ENCODE measurements around the gene LRRC40.
"Not testable (repeated sequence)": the region's sequence is repeated elsewhere in the genome, so short reads cannot be mapped to it uniquely, and the experiment has no call there.

The LRRC40 gene

DNA sequence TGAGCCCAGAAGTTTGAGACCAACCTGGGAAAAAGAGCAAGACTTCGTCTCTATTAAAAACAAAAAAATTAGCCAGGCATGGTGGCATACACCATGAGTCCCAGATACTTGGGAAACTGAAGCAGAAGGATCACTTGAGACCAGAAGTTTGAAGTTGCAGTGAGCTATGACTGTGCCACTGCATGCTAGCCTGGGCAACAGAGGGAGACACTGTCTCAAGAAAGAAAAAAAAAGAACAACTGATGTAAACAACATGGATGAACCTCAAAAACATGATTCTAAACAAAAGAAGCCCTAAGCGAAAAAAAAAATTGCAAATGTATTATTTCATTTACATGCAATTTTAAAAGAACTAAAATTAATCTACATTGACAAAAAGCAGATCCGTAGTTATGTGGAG is 9.0 kb downstream of the LRRC40 start:
- Histone ChIP-seq H3K79me2 (ENCODE audit: low read length) (peaks cover 77% of the 10 kb centered on the region), H3K27me3 (ENCODE audit: low read depth, low read length) (no peaks in the 10 kb centered on the region), H3K36me3 (replicated peaks; ENCODE audit: low read depth, low read length) (no peaks in the 10 kb centered on the region), H4K20me1 (ENCODE audit: insufficient read depth, low read length) (peaks cover 4% of the 10 kb centered on the region), H3K27ac (ENCODE audit: low read length) (no peak overlapping the region), H3K4me1 (ENCODE audit: low read length) (peaks cover 11% of the 10 kb centered on the region), H3K9me3 (ENCODE audit: insufficient read depth, low read length) (no peaks in the 10 kb centered on the region), H3K4me2 (ENCODE audit: low read length) (no peak overlapping the region), H2AFZ (ENCODE audit: low read depth, low read length) (no peak overlapping the region), H3K4me3 (ENCODE audit: low read length) (no peak overlapping the region), H3K9ac (ENCODE audit: low read length) (no peak overlapping the region)
- TF ChIP-seq, protein P1, sequence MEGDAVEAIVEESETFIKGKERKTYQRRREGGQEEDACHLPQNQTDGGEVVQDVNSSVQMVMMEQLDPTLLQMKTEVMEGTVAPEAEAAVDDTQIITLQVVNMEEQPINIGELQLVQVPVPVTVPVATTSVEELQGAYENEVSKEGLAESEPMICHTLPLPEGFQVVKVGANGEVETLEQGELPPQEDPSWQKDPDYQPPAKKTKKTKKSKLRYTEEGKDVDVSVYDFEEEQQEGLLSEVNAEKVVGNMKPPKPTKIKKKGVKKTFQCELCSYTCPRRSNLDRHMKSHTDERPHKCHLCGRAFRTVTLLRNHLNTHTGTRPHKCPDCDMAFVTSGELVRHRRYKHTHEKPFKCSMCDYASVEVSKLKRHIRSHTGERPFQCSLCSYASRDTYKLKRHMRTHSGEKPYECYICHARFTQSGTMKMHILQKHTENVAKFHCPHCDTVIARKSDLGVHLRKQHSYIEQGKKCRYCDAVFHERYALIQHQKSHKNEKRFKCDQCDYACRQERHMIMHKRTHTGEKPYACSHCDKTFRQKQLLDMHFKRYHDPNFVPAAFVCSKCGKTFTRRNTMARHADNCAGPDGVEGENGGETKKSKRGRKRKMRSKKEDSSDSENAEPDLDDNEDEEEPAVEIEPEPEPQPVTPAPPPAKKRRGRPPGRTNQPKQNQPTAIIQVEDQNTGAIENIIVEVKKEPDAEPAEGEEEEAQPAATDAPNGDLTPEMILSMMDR (IDR thresholded peaks at IDR 0.05; ENCODE audit: low read depth, low read length), result no peak
- no peak for TF ChIP-seq EZH2phosphoT487 (IDR thresholded peaks at IDR 0.05; ENCODE audit: low read depth)

DNA sequence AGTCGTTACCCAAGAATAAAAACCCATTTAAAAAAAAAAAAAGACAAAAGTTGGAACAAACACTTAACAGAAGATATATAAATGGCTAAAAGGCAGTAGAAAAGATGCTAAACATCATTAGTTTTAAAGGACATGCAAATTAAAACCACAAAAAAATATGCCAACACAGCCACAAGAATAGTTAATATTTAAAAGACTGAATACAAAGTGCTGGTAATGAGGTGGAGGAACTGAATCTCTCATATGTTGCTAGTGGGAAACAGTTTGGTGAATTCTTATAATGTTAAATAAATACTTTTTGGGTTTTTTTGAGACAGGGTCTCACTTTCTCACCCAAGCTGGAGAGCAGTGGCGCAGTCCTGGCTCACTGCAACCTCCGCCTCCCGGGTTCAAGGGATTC is 10.0 kb downstream of the LRRC40 start:
- Histone ChIP-seq H3K4me2 (ENCODE audit: low read length) (peak overlapping the region; percentile 39), H2AFZ (ENCODE audit: low read depth, low read length) (no peak overlapping the region), H3K36me3 (replicated peaks; ENCODE audit: low read depth, low read length) (no peaks in the 10 kb centered on the region), H3K4me3 (ENCODE audit: low read length) (peak overlapping the region; percentile 13; the same call in 1 of the 2 replicates), H4K20me1 (ENCODE audit: insufficient read depth, low read length) (peaks cover 4% of the 10 kb centered on the region), H3K79me2 (ENCODE audit: low read length) (peaks cover 68% of the 10 kb centered on the region), H3K9ac (ENCODE audit: low read length) (no peak overlapping the region), H3K4me1 (ENCODE audit: low read length) (peaks cover 11% of the 10 kb centered on the region), H3K27ac (ENCODE audit: low read length) (no peak overlapping the region), H3K9me3 (ENCODE audit: insufficient read depth, low read length) (no peaks in the 10 kb centered on the region), H3K27me3 (ENCODE audit: low read depth, low read length) (no peaks in the 10 kb centered on the region)
- TF ChIP-seq EZH2phosphoT487 (IDR thresholded peaks at IDR 0.05; ENCODE audit: low read depth), result no peak
- TF ChIP-seq, protein P1 (IDR thresholded peaks at IDR 0.05; ENCODE audit: low read depth, low read length), result no peak

DNA sequence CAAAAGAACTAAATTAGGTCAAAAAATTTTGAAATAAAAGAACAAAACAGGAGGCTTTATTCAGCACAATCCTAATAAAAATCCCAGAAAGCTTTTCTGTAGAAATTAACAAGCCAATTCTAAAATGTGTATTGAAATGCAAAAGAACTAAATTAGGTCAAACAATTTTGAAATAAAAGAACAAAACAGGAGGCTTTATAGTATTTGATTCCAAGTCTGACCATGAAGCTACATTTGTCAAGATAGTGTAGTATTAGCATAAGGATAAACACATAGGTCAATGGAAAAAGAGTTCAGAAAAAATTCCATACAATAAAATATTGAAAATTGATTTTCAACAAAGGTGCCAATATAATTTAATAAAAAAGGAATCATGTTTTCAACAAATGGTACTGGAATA is 10.8 kb downstream of the LRRC40 start:
- Histone ChIP-seq H3K27me3 (ENCODE audit: low read depth, low read length) (no peaks in the 10 kb centered on the region), H3K36me3 (replicated peaks; ENCODE audit: low read depth, low read length) (no peaks in the 10 kb centered on the region), H3K4me3 (ENCODE audit: low read length) (no peak overlapping the region), H4K20me1 (ENCODE audit: insufficient read depth, low read length) (peaks cover 8% of the 10 kb centered on the region), H2AFZ (ENCODE audit: low read depth, low read length) (no peak overlapping the region), H3K9ac (ENCODE audit: low read length) (no peak overlapping the region), H3K9me3 (ENCODE audit: insufficient read depth, low read length) (no peaks in the 10 kb centered on the region), H3K79me2 (ENCODE audit: low read length) (peaks cover 68% of the 10 kb centered on the region), H3K4me2 (ENCODE audit: low read length) (no peak overlapping the region), H3K4me1 (ENCODE audit: low read length) (peaks cover 11% of the 10 kb centered on the region), H3K27ac (ENCODE audit: low read length) (no peak overlapping the region)
- TF ChIP-seq, protein P1 (IDR thresholded peaks at IDR 0.05; ENCODE audit: low read depth, low read length), result no peak
- TF ChIP-seq EZH2phosphoT487 (IDR thresholded peaks at IDR 0.05; ENCODE audit: low read depth), result no peak

DNA sequence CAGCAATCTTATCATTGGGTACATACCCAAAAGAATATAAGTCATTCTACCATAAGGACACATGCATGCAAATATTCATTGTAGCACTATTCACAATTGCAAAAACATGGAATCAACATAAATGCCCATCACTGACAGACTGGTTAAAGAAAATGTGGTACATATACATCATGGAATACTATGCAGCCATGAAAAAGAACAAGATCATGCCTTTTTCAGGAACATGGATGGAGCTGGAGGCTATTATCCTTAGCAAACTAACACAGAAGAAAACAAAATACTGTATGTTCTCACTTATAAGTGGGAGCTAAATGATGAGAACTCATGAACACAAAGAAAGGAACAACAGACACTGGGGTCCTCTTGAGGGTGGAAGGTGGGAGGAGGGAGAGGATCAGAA is 12.9 kb downstream of the LRRC40 start:
- H3K36me3 ChIP-seq (replicated peaks; ENCODE audit: low read depth, low read length); H4K20me1 ChIP-seq (ENCODE audit: insufficient read depth, low read length); H3K4me3 ChIP-seq (ENCODE audit: low read length); H2AFZ ChIP-seq (ENCODE audit: low read depth, low read length); H3K27me3 ChIP-seq (ENCODE audit: low read depth, low read length); H3K4me2 ChIP-seq (ENCODE audit: low read length); H3K9me3 ChIP-seq (ENCODE audit: insufficient read depth, low read length); H3K27ac ChIP-seq (ENCODE audit: low read length); H3K9ac ChIP-seq (ENCODE audit: low read length): not testable (repeated sequence)
- peaks cover 55% of the 10 kb centered on the region for H3K79me2 ChIP-seq (ENCODE audit: low read length)
- H3K4me1 ChIP-seq (ENCODE audit: low read length), result peaks cover 11% of the 10 kb centered on the region

DNA sequence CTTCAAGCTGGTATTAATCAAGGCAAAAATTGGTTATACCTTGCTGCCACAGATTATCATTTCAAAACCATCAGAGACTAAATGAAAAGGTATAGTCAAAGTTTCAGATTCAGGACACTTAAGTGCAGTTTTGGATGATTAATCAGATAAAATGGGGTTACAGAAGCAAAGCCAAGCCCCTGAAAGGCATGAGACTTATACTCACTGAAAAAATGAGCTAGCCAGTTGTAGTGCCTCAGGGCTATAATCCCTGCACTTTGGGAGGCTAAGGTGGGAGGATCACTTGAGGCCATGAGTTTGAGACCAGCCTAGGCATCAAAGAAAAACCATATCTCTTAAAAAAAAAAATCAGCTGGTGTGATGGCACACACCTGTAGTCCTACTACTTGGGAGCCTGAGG is 15.2 kb downstream of the LRRC40 start:
- TF ChIP-seq, protein P1 (IDR thresholded peaks at IDR 0.05; ENCODE audit: low read depth, low read length), result no peak
- TF ChIP-seq EZH2phosphoT487 (IDR thresholded peaks at IDR 0.05; ENCODE audit: low read depth), result no peak
- H3K4me1 ChIP-seq (ENCODE audit: low read length), result peaks cover 3% of the 10 kb centered on the region
- peaks cover 43% of the 10 kb centered on the region for H3K79me2 ChIP-seq (ENCODE audit: low read length)
- no peak overlapping the region for H3K4me3 ChIP-seq (ENCODE audit: low read length)
- H3K4me2 ChIP-seq (ENCODE audit: low read length), result no peak overlapping the region
- no peaks in the 10 kb centered on the region for H3K9me3 ChIP-seq (ENCODE audit: insufficient read depth, low read length)
- no peaks in the 10 kb centered on the region for H3K27me3 ChIP-seq (ENCODE audit: low read depth, low read length)
- H3K36me3 ChIP-seq (replicated peaks; ENCODE audit: low read depth, low read length), result peaks cover 2% of the 10 kb centered on the region
- H4K20me1 ChIP-seq (ENCODE audit: insufficient read depth, low read length), result peaks cover 8% of the 10 kb centered on the region; the same call in 1 of the 2 replicates
- no peak overlapping the region for H3K27ac ChIP-seq (ENCODE audit: low read length)
- no peak overlapping the region for H3K9ac ChIP-seq (ENCODE audit: low read length)
- no peak overlapping the region for H2AFZ ChIP-seq (ENCODE audit: low read depth, low read length)
